HG03108 (cell line): ENCODE results near the gene TMEM214.
A peak's percentile ranks its signal among the peaks of the same experiment; 100 is the strongest.

ENCODE experiments used
- ATAC-seq: cut with Tn5 transposase; IDR thresholded peaks from one replicate; pipeline ENCODE4 v1.9.1; 2021; ENCODE audit warnings: moderate library complexity; ENCODE audit not compliant: unreplicated experiment

TMEM214 gene

GRCh38 chr2:27032495-27033252 lies at the start of gene TMEM214:
TSS of gene TMEM214 (plus strand) at chr2:27032965. CDS start at chr2:27033016, 51 bp downstream.
- ATAC-seq: peak; percentile 96

GRCh38 chr2:26983746-26984145 lies 49.0 kb upstream of the TMEM214 start:
- ATAC-seq: no peak

- no peak for ATAC-seq
These were observed 47.0 kb upstream of the TMEM214 start for GRCh38 chr2:26985807-26986206.

GRCh38 chr2:26986576-26986975 lies 46.2 kb upstream of the TMEM214 start:
- no peak for ATAC-seq

GRCh38 chr2:26988058-26988860 lies 44.5 kb upstream of the TMEM214 start:
- ATAC-seq: no peak

- no peak for ATAC-seq
These were observed 43.6 kb upstream of the TMEM214 start for GRCh38 chr2:26989156-26989555.

- no peak for ATAC-seq
These were observed 41.0 kb upstream of the TMEM214 start for GRCh38 chr2:26991717-26992116.

GRCh38 chr2:26993768-26994167 lies 39.0 kb upstream of the TMEM214 start:
- no peak for ATAC-seq

- ATAC-seq: no peak
These were observed 37.8 kb upstream of the TMEM214 start for GRCh38 chr2:26994983-26995382.

- ATAC-seq: no peak
These were observed 35.4 kb upstream of the TMEM214 start for GRCh38 chr2:26997394-26997793.

GRCh38 chr2:26998323-26998722 lies 34.4 kb upstream of the TMEM214 start:
- no peak for ATAC-seq

GRCh38 chr2:27000228-27000627 lies 32.5 kb upstream of the TMEM214 start:
- no peak for ATAC-seq

GRCh38 chr2:27000995-27001394 lies 31.8 kb upstream of the TMEM214 start:
- ATAC-seq: no peak

- no peak for ATAC-seq
These were observed 30.8 kb upstream of the TMEM214 start for GRCh38 chr2:27001950-27002349.

- ATAC-seq: no peak
These were observed 29.8 kb upstream of the TMEM214 start for GRCh38 chr2:27003007-27003406.

- no peak for ATAC-seq
These were observed 28.9 kb upstream of the TMEM214 start for GRCh38 chr2:27003857-27004256.

GRCh38 chr2:27006602-27007415 lies 26.0 kb upstream of the TMEM214 start:
- no peak for ATAC-seq

GRCh38 chr2:27007416-27008374 lies 25.1 kb upstream of the TMEM214 start:
- ATAC-seq: no peak

GRCh38 chr2:27008678-27009077 lies 24.1 kb upstream of the TMEM214 start:
- no peak for ATAC-seq

GRCh38 chr2:27009083-27009482 lies 23.7 kb upstream of the TMEM214 start:
- ATAC-seq: no peak
